Upper lobe of left lung (tissue), 6 donors: Measurements from ENCODE around the gene IRF3. TPM values are rescaled to one million over a fixed set of nuclear protein-coding genes. Genes with fewer than 3 reads are reported as not detected.

ENCODE experiments used
- ATAC-seq, 2 donors: fragments of 200-7000 bp; cut with Tn5 transposase; one replicate each; pipeline ENCODE4 v1.9.1; 2022; ENCODE audit warnings: mild to moderate bottlenecking in 2 of 2, moderate library complexity in 2 of 2; ENCODE audit not compliant: low FRiP score in 2 of 2
- DNase-seq, 2 donors: peaks; one replicate each; pipeline ENCODE4 v3.0.0-alpha.2; 2019 to 2020
- H3K27ac ChIP-seq, 4 donors: fragments of 200-600 bp; sonication (generic); one replicate each; pipeline ENCODE4 v1.5.1; 2016 to 2019
- H3K27me3 ChIP-seq, 4 donors: fragments of 200-600 bp; sonication (generic); one replicate each; pipeline ENCODE4 v1.5.1; 2017 to 2019
- H3K36me3 ChIP-seq, 4 donors: fragments of 200-600 bp; sonication (generic); one replicate each; pipeline ENCODE4 v1.5.1; 2016 to 2019
- H3K4me1 ChIP-seq, 4 donors: fragments of 200-600 bp; sonication (generic); one replicate each; pipeline ENCODE4 v1.5.1; 2018 to 2019
- H3K4me3 ChIP-seq, 4 donors: fragments of 200-600 bp; sonication (generic); one replicate each; pipeline ENCODE4 v1.5.1; 2017 to 2019; ENCODE audit warnings: mild to moderate bottlenecking in 2 of 4, moderate library complexity in 1 of 4
- H3K9me3 ChIP-seq, 4 donors: fragments of 200-600 bp; sonication (generic); one replicate each; pipeline ENCODE4 v1.5.1; 2018 to 2019
- EP300 ChIP-seq, 4 donors: sonication (generic); formaldehyde crosslinking; IDR thresholded peaks; one replicate each; pipeline ENCODE4 v1.5.1; 2017; ENCODE audit warnings: antibody characterized with exemption in 4 of 4, control low read depth in 2 of 4
- POLR2A ChIP-seq, 4 donors: fragments of 450-650 bp; IDR thresholded peaks; one replicate each; pipeline ENCODE4 v1.5.1; 2016 to 2017; ENCODE audit warnings: antibody characterized with exemption in 4 of 4, mild to moderate bottlenecking in 2 of 4
- POLR2AphosphoS5 ChIP-seq, 2 donors: sonication (generic); formaldehyde crosslinking; IDR thresholded peaks; one replicate each; pipeline ENCODE4 v1.5.1; 2017; ENCODE audit warnings: antibody characterized with exemption in 2 of 2
- WGBS, 2 donors: methylation state at CpG; one replicate each; pipeline ENCODE4 v1.1.5; 2017 to 2018; 5-methylcytosine and 5-hydroxymethylcytosine counted together
- total RNA-seq, 6 donors: library from RNA; depleted of rRNA in 4 of 6; stranded (reverse); fragments of >200 nt in 4 of 6; gene quantifications; one replicate each; pipeline versions ENCODE4 v1.1.0 to v1.2.1, GENCODE V29; 2016 to 2021
- TF ChIP-seq, protein P1 (sequence below), 6 experiments: fragments of 450-650 bp in 4 of 6; fragments of 200-600 bp in 2 of 6; sonication (generic) in 2 of 6; IDR thresholded peaks; one replicate each; pipeline ENCODE4 v1.5.1; 2016 to 2019; ENCODE audit warnings: antibody characterized with exemption in 6 of 6
- donor health status: DM: no; HTN: no; CAD: no; lungs with moderate emphysema.
- donor health status: DM: no; HTN: yes; CAD: no; lungs with severe emphysema.

Gene IRF3
- total RNA-seq, 6 donors from 2014 or later: 50.5 to 210 (median 99.1) TPM

DNA sequence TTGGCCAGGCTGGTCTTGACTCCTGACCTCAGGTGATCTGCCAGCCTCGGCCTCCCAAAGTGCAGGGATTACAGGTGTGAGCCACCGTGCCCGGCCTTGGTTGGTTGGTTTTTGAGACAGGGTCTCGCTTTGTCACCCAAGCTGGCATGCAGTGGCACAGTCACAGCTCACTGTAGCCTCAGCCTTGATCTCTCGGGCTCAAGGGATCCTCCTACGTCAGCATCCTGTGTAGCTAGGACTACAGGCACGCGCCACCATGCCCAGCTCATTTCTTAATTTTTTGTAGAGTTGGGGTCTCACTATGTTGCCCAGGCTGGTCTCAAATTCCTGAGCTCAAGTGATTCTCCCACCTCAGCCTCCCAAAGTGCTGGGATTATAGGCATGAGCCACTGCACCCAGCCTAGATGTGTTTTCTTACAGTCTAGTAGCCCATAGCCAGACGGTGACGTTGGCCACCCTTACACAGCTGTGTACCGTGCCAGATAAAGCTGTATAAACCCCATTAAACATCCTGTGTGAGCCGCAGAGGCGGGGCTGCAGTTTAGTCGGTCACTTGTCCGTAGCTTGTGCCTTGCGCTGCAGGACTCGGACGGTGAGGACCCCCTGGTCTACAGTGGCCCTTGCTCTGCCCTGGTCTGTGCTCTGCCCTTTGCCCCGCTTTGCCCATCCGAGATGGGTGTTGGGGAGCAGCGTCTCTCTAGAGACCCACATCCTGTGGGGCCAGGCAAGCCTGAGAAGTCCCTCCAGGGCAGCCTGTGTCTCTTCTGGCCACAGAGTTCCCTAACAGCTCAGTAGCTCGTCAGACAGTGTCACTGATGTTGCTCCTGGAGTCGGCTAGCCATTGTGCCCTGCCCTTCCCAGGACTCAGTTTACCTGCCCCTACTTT, 9.8 kb downstream of the IRF3 start:
- Histone ChIP-seq H3K9me3 (no peaks in the 10 kb centered on the region), H3K4me1 (no peaks in the 10 kb centered on the region), H3K36me3 (peaks cover 42 to 98% (median 90%) of the 10 kb centered on the region in 4 donors), H3K27ac (no peak overlapping the region), H3K4me3 (no peak overlapping the region), H3K27me3 (no peaks in the 10 kb centered on the region)
- TF ChIP-seq EP300 (IDR thresholded peaks at IDR 0.05) (no peak), POLR2A (IDR thresholded peaks at IDR 0.05) (no peak), POLR2AphosphoS5 (IDR thresholded peaks at IDR 0.05) (no peak)
- TF ChIP-seq, protein P1, sequence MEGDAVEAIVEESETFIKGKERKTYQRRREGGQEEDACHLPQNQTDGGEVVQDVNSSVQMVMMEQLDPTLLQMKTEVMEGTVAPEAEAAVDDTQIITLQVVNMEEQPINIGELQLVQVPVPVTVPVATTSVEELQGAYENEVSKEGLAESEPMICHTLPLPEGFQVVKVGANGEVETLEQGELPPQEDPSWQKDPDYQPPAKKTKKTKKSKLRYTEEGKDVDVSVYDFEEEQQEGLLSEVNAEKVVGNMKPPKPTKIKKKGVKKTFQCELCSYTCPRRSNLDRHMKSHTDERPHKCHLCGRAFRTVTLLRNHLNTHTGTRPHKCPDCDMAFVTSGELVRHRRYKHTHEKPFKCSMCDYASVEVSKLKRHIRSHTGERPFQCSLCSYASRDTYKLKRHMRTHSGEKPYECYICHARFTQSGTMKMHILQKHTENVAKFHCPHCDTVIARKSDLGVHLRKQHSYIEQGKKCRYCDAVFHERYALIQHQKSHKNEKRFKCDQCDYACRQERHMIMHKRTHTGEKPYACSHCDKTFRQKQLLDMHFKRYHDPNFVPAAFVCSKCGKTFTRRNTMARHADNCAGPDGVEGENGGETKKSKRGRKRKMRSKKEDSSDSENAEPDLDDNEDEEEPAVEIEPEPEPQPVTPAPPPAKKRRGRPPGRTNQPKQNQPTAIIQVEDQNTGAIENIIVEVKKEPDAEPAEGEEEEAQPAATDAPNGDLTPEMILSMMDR (IDR thresholded peaks at IDR 0.05): no peak
- 84 to 98% methylated on average over 7 to 19 of the region's 23 CpGs for WGBS, 2 donors
- no peak for ATAC-seq
- DNase-seq: peak in 1 of 2 donors; percentile 36

DNA sequence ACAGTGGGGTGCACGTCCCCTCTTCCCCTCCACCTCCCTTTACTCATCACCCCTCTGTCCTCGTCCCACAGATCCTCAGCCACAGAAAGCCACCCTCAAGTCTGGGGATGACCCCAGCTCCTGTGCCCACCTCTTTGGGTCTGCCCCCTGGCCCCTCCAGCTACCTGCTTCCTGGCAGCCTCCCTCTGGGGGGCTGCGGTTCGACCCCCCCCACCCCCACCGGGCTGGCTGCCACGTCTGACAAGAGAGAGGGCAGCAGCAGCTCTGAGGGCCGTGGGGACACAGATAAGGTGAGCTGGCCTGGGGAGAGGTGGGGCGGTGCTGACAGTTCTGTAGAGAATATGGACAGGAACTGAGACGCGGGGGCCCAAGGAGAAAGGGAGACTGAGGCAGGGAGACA, 11.1 kb downstream of the IRF3 start:
- peaks cover 42 to 97% (median 93%) of the 10 kb centered on the region in 4 donors for H3K36me3 ChIP-seq
- H3K9me3 ChIP-seq: no peaks in the 10 kb centered on the region
- H3K4me3 ChIP-seq: no peak overlapping the region
- ATAC-seq (no peak), DNase-seq (peak in 1 of 2 donors; percentile 56)
- no peaks in the 10 kb centered on the region for H3K27me3 ChIP-seq
- 86 to 92% methylated on average over 10 of the region's 10 CpGs for WGBS, 2 donors
- H3K27ac ChIP-seq: no peak overlapping the region
- H3K4me1 ChIP-seq: no peaks in the 10 kb centered on the region
- TF ChIP-seq POLR2A (IDR thresholded peaks at IDR 0.05) (no peak), POLR2AphosphoS5 (IDR thresholded peaks at IDR 0.05) (no peak), EP300 (IDR thresholded peaks at IDR 0.05) (no peak)
- TF ChIP-seq, protein P1 (IDR thresholded peaks at IDR 0.05): no peak

DNA sequence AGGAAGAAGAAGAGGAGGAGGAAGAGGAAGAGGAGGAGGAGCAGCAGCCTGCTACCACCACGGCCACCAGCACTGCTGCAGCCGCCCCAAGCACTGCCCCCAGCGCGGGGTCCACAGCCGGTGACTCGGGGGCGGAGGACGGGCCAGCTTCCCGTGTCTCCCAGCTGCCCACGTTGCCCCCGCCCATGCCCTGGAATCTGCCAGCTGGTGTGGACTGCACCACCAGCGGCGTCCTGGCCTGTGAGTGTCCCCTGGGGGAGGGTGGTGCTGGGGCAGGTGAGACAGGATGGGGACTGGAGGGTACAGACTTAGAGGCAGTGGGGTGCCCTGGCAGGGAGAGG, 12.2 kb downstream of the IRF3 start:
- Histone ChIP-seq H3K9me3 (no peaks in the 10 kb centered on the region), H3K4me3 (no peak overlapping the region), H3K36me3 (peaks cover 34 to 96% (median 87%) of the 10 kb centered on the region in 4 donors), H3K27ac (no peak overlapping the region), H3K4me1 (no peaks in the 10 kb centered on the region), H3K27me3 (no peaks in the 10 kb centered on the region)
- no peak for TF ChIP-seq POLR2AphosphoS5 (IDR thresholded peaks at IDR 0.05)
- TF ChIP-seq POLR2A (IDR thresholded peaks at IDR 0.05): no peak
- TF ChIP-seq EP300 (IDR thresholded peaks at IDR 0.05): no peak
- TF ChIP-seq, protein P1 (IDR thresholded peaks at IDR 0.05): no peak
- WGBS, 2 donors: 85 to 95% methylated on average over 11 to 13 of the region's 13 CpGs
- DNase-seq (peak in 1 of 2 donors; percentile 78), ATAC-seq (no peak)

DNA sequence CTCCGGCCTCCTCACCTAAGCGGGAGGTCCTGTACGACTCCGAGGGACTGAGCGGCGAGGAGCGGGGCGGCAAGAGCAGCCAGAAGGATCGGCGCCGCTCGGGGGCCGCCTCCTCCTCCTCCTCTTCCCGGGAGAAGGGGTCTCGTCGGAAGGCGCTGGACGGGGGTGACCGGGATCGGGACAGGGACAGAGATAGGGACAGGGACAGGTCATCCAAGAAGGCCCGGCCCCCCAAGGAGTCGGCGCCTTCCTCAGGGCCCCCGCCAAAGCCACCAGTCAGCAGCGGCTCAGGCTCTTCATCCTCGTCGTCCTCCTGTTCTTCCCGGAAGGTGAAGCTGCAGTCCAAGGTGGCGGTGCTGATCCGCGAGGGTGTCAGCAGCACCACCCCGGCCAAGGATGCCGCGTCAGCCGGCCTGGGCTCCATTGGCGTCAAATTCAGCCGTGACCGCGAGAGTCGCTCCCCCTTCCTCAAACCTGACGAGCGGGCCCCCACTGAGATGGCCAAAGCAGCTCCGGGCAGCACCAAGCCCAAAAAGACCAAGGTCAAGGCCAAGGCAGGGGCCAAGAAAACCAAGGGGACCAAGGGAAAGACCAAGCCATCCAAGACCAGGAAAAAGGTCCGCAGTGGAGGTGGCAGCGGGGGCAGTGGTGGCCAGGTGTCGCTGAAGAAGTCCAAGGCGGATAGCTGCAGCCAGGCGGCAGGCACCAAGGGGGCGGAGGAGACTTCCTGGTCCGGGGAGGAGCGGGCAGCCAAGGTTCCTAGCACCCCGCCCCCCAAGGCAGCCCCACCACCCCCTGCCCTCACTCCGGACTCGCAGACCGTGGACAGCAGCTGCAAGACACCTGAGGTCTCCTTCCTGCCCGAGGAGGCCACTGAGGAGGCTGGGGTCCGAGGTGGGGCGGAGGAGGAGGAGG, 12.8 kb downstream of the IRF3 start:
- WGBS, 2 donors: 95 to 96% methylated on average over 55 to 58 of the region's 58 CpGs
- Histone ChIP-seq H3K27me3 (no peaks in the 10 kb centered on the region), H3K27ac (no peak overlapping the region), H3K36me3 (peaks cover 34 to 94% (median 83%) of the 10 kb centered on the region in 4 donors), H3K9me3 (no peaks in the 10 kb centered on the region), H3K4me3 (no peak overlapping the region), H3K4me1 (no peaks in the 10 kb centered on the region)
- peak in 1 of 2 donors; percentile 80 for DNase-seq
- TF ChIP-seq POLR2A (IDR thresholded peaks at IDR 0.05) (no peak), EP300 (IDR thresholded peaks at IDR 0.05) (no peak), POLR2AphosphoS5 (IDR thresholded peaks at IDR 0.05) (no peak)
- TF ChIP-seq, protein P1 (IDR thresholded peaks at IDR 0.05): no peak
- ATAC-seq: no peak
